IMR-90 (cell line): Measurements from ENCODE around the gene SORBS1. TPM values are rescaled to one million over a fixed set of nuclear protein-coding genes. Genes with fewer than 3 reads are reported as not detected.

ENCODE experiments used
- ATAC-seq: fragments of 200-7000 bp; cut with Tn5 transposase; 2 replicates; pipeline ENCODE4 v1.9.1; 2020; ENCODE audit warnings: low read depth, mild to moderate bottlenecking, moderate library complexity
- BruUV-seq: library from RNA; stranded (reverse); fragments of 400-500 nt; replicated peaks from 2 replicates; lab custom pipeline; 2021; lab: Mats Ljungman, UMichigan
- CTCF ChIA-PET: fragments of 300-600 bp; formaldehyde crosslinking; extraction: SDS; loops from one replicate; lab custom pipeline; 2021; ENCODE audit warnings: antibody characterized with exemption; lab: Yijun Ruan, JAX
- POLR2A ChIA-PET: fragments of 300-600 bp; sonication (Branson Sonifier 250); formaldehyde crosslinking; loops from one replicate; lab custom pipeline; 2022; ENCODE audit warnings: antibody characterized with exemption; ENCODE audit not compliant: unreplicated experiment; lab: Charles Lee
- DNase-seq: peaks from one replicate; pipeline ENCODE4 v3.0.0; 2013
- H2AFZ ChIP-seq: replicated peaks from 2 replicates; pipeline ENCODE3; 2013; ENCODE audit warnings: low read length, mild to moderate bottlenecking; ENCODE audit not compliant: poor library complexity
- H2AK5ac ChIP-seq: 2 replicates; pipeline ENCODE4 v1.6.1; 2013; ENCODE audit warnings: low read depth, low read length, inconsistent platforms
- H2AK9ac ChIP-seq: replicated peaks from 2 replicates; pipeline ENCODE3; 2013; ENCODE audit warnings: mild to moderate bottlenecking, low read depth, low read length, moderate library complexity; ENCODE audit not compliant: poor library complexity
- H2BK120ac ChIP-seq: 2 replicates; pipeline ENCODE4 v1.6.1; 2013; ENCODE audit warnings: low read depth, low read length, inconsistent platforms
- H2BK15ac ChIP-seq: 3 replicates; pipeline ENCODE4 v1.6.1; 2013; ENCODE audit warnings: low read depth, low read length, inconsistent platforms
- H2BK20ac ChIP-seq: 2 replicates; pipeline ENCODE4 v1.6.1; 2013; ENCODE audit warnings: low read depth, mild to moderate bottlenecking, inconsistent platforms, low read length, moderate library complexity
- H2BK5ac ChIP-seq: 2 replicates; pipeline ENCODE4 v1.6.1; 2013; ENCODE audit warnings: mild to moderate bottlenecking, low read depth, low read length, inconsistent platforms; ENCODE audit not compliant: poor library complexity, severe bottlenecking
- H3K14ac ChIP-seq: replicated peaks from 2 replicates; pipeline ENCODE4 v1.6.1; 2013; ENCODE audit warnings: low read depth, low read length, inconsistent platforms
- H3K18ac ChIP-seq: 2 replicates; pipeline ENCODE4 v1.6.1; 2013; ENCODE audit warnings: low read depth, low read length, control low read depth
- H3K23ac ChIP-seq: 2 replicates; pipeline ENCODE4 v1.6.1; 2013; ENCODE audit warnings: low read depth, low read length, inconsistent platforms
- H3K27ac ChIP-seq: 2 replicates; pipeline ENCODE4 v1.5.1; 2013; ENCODE audit warnings: mild to moderate bottlenecking, control low read depth, low read length; ENCODE audit not compliant: insufficient read depth
- H3K27me3 ChIP-seq: 2 replicates; pipeline ENCODE4 v1.6.1; 2013; ENCODE audit warnings: low read length; ENCODE audit not compliant: control insufficient read depth, insufficient read depth
- H3K36me3 ChIP-seq: 2 replicates; pipeline ENCODE4 v1.6.1; 2013; ENCODE audit warnings: low read length, mixed read lengths; ENCODE audit not compliant: control insufficient read depth, insufficient read depth
- H3K4ac ChIP-seq: 2 replicates; pipeline ENCODE4 v1.6.1; 2013; ENCODE audit warnings: low read depth, low read length, inconsistent platforms
- H3K4me1 ChIP-seq: 2 replicates; pipeline ENCODE4 v1.6.1; 2013; ENCODE audit warnings: low read length, mixed read lengths; ENCODE audit not compliant: control insufficient read depth, insufficient read depth
- H3K4me2 ChIP-seq: 2 replicates; pipeline ENCODE4 v1.6.1; 2013; ENCODE audit warnings: low read depth, mild to moderate bottlenecking, control low read depth, low read length, moderate library complexity
- H3K4me3 ChIP-seq: 2 replicates; pipeline ENCODE4 v1.5.1; 2013; ENCODE audit warnings: low read depth, mild to moderate bottlenecking, control low read depth, low read length, moderate library complexity; ENCODE audit not compliant: insufficient read depth
- H3K56ac ChIP-seq: 2 replicates; pipeline ENCODE4 v1.6.1; 2013; ENCODE audit warnings: low read length, inconsistent platforms; ENCODE audit not compliant: insufficient read depth; ENCODE audit errors: extremely low read depth
- H3K79me1 ChIP-seq, 2 experiments: 2 replicates each; pipeline ENCODE4 v1.6.1; 2013; ENCODE audit warnings: low read length in 2 of 2, inconsistent platforms in 1 of 2, low read depth in 1 of 2
- H3K9ac ChIP-seq: 2 replicates; pipeline ENCODE4 v1.6.1; 2013; ENCODE audit warnings: low read depth, low read length, control low read depth
- H3K9me1 ChIP-seq: 2 replicates; pipeline ENCODE4 v1.6.1; 2013; ENCODE audit warnings: low read length, inconsistent platforms; ENCODE audit not compliant: insufficient read depth
- H3K9me3 ChIP-seq: 2 replicates; pipeline ENCODE4 v1.6.1; 2013; ENCODE audit warnings: low read length; ENCODE audit not compliant: control insufficient read depth, insufficient read depth
- H4K20me1 ChIP-seq: 2 replicates; pipeline ENCODE4 v1.6.1; 2013; ENCODE audit warnings: low read length, inconsistent platforms; ENCODE audit not compliant: insufficient read depth
- H4K5ac ChIP-seq: 2 replicates; pipeline ENCODE4 v1.6.1; 2013; ENCODE audit warnings: mild to moderate bottlenecking, low read depth, low read length, control low read depth
- H4K8ac ChIP-seq, 2 experiments: 2 replicates each; pipeline ENCODE4 v1.6.1; 2013; ENCODE audit warnings: low read depth in 2 of 2, low read length in 2 of 2, control low read depth in 1 of 2, inconsistent platforms in 1 of 2
- H4K91ac ChIP-seq: 2 replicates; pipeline ENCODE4 v1.6.1; 2013; ENCODE audit warnings: low read depth, low read length, inconsistent platforms; ENCODE audit not compliant: insufficient read depth
- BHLHE40 ChIP-seq: fragments of 150-350 bp; IDR thresholded peaks from 2 replicates; pipeline ENCODE4 v1.6.1; 2016; ENCODE audit warnings: mild to moderate bottlenecking, low read depth, low read length
- CEBPB ChIP-seq: IDR thresholded peaks from 2 replicates; pipeline ENCODE4 v1.6.1; 2012; ENCODE audit warnings: low read depth, low read length, improper control_type of control experiment
- CHD1 ChIP-seq: IDR thresholded peaks from 2 replicates; pipeline ENCODE4 v1.6.1; 2012; ENCODE audit warnings: low read depth, low read length, improper control_type of control experiment
- FOS ChIP-seq: fragments of 150-350 bp; IDR thresholded peaks from 2 replicates; pipeline ENCODE4 v1.6.1; 2016; ENCODE audit warnings: low read depth, low read length
- MAFK ChIP-seq: IDR thresholded peaks from 2 replicates; pipeline ENCODE4 v1.6.1; 2012; ENCODE audit warnings: low read depth, low read length, improper control_type of control experiment
- MAZ ChIP-seq: IDR thresholded peaks from 2 replicates; pipeline ENCODE4 v1.6.1; 2012; ENCODE audit warnings: low read depth, mild to moderate bottlenecking, low read length, improper control_type of control experiment, moderate library complexity, borderline replicate concordance
- MXI1 ChIP-seq: IDR thresholded peaks from 2 replicates; pipeline ENCODE4 v1.6.1; 2012; ENCODE audit warnings: low read depth, mild to moderate bottlenecking, low read length, moderate library complexity, borderline replicate concordance
- NFE2L2 ChIP-seq: fragments of 150-350 bp; IDR thresholded peaks from 2 replicates; pipeline ENCODE4 v1.6.1; 2016; ENCODE audit warnings: low read depth, mild to moderate bottlenecking, low read length
- POLR2A ChIP-seq: IDR thresholded peaks from 2 replicates; pipeline ENCODE4 v1.6.1; 2012; ENCODE audit warnings: mild to moderate bottlenecking, low read depth, low read length
- RAD21 ChIP-seq: IDR thresholded peaks from 2 replicates; pipeline ENCODE4 v1.6.1; 2012; ENCODE audit warnings: low read length, improper control_type of control experiment
- RCOR1 ChIP-seq: IDR thresholded peaks from 2 replicates; pipeline ENCODE4 v1.6.1; 2012; ENCODE audit warnings: mild to moderate bottlenecking, low read length, improper control_type of control experiment; ENCODE audit not compliant: insufficient replicate concordance
- RFX5 ChIP-seq: IDR thresholded peaks from 2 replicates; pipeline ENCODE4 v1.8.0; 2012; ENCODE audit warnings: low read depth, mild to moderate bottlenecking, low read length, moderate library complexity
- SMC3 ChIP-seq: fragments of 150-350 bp; IDR thresholded peaks from 2 replicates; pipeline ENCODE4 v1.6.1; 2016; ENCODE audit warnings: low read depth, mild to moderate bottlenecking, antibody characterized with exemption, low read length, moderate library complexity
- WGBS, 2 experiments: methylation state at CpG; one replicate each; pipeline versions ENCODE4 v1.1.5 to v1.1.7; 2013; ENCODE audit warnings: missing lambda C conversion rate in 2 of 2; ENCODE audit not compliant: insufficient read length in 1 of 2; ENCODE audit errors: extremely low coverage in 2 of 2; 5-methylcytosine and 5-hydroxymethylcytosine counted together
- dilution Hi-C: fragments of 300-500 bp; cut with HindIII; formaldehyde crosslinking; loops from one replicate; pipeline ENCODE4 v1.14.3; 2018; ENCODE audit warnings: low sequenced_read_pairs; ENCODE audit not compliant: unreplicated experiment
- in situ Hi-C: fragments of 300-500 bp; cut with MboI; formaldehyde crosslinking; loops from 3 replicates; pipeline ENCODE4 v1.14.3; 2019; ENCODE audit warnings: low sequenced_read_pairs, inconsistent platforms, mixed read lengths
- intact Hi-C: fragments of 100-400 bp; cut with micrococcal nuclease; formaldehyde crosslinking; loops from 2 replicates; pipeline ENCODE4 v1.10.0; 2022
- polyA plus RNA-seq, 3 experiments: library from polyadenylated mRNA; depleted of rRNA; stranded (reverse); fragments of >200 nt; gene quantifications; 2 replicates each; pipeline ENCODE4 v1.2.3, GENCODE V29; 2012; ENCODE audit warnings: low replicate concordance in 1 of 3
- total RNA-seq: library from RNA; depleted of rRNA; stranded (reverse); fragments of >200 nt; gene quantifications from 2 replicates; pipeline ENCODE4 v1.2.3, GENCODE V29; 2012
- TF ChIP-seq, protein P1 (sequence below): conservative IDR thresholded peaks from 2 replicates; pipeline ENCODE4 v1.5.1; 2012; ENCODE audit warnings: mild to moderate bottlenecking, low read depth, low read length, improper control_type of control experiment
- TF ChIP-seq, protein P2 (sequence below): fragments of 150-350 bp; IDR thresholded peaks from 2 replicates; pipeline ENCODE4 v1.6.1; 2017; ENCODE audit warnings: mild to moderate bottlenecking, antibody characterized with exemption, low read length, low read depth
- TF ChIP-seq, protein P3 (sequence below): fragments of 150-350 bp; IDR thresholded peaks from 2 replicates; pipeline ENCODE4 v1.6.1; 2016; ENCODE audit warnings: low read depth, mild to moderate bottlenecking, low read length, moderate library complexity, borderline replicate concordance

The SORBS1 gene
- total and polyA plus RNA-seq, 2 of the 4 experiments (the other 2 are of a cell fraction), result 0.18 to 0.32 TPM

DNA sequence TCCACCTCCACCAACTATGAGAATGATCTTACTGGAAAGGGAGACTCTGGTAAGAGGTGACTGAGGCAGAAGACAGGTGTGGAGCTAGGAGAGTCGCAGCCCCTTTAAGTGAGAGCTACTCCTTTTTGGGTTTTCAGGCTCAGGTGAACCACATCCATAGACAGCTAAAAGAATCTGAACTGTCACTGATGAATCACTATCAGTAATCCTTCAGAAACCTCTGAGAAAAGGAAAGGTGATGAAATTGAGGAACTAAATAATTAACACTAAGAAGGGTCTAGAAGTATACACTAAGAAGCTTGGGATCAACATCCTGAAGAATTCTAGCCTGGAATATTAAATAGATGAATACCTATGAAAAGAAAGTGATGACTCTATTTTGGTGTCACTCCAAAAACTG is 83.0 kb downstream of the SORBS1 start:
- H2BK5ac ChIP-seq, result no peak overlapping the region
- H3K23ac ChIP-seq, result no peak overlapping the region
- H2BK15ac ChIP-seq, result no peak overlapping the region
- H3K9ac ChIP-seq, result no peak overlapping the region
- no peak overlapping the region for H4K5ac ChIP-seq
- H3K36me3 ChIP-seq, result no peaks in the 10 kb centered on the region
- H3K79me1 ChIP-seq, result no peaks in the 10 kb centered on the region
- no peak overlapping the region for H2AK5ac ChIP-seq
- no peak overlapping the region for H4K91ac ChIP-seq
- H3K9me1 ChIP-seq, result no peaks in the 10 kb centered on the region
- no peak overlapping the region for H3K27ac ChIP-seq
- H2AFZ ChIP-seq, result no peak overlapping the region
- no peak overlapping the region for H3K56ac ChIP-seq
- no peak overlapping the region for H2AK9ac ChIP-seq
- in situ Hi-C loops, result no loop called here
- CTCF ChIA-PET, result interaction anchor here (0.6 kb wide), 1 partner anchor 478 kb away, joined by 3 read pairs; no protein-coding TSS in a partner anchor
- H3K4me3 ChIP-seq, result no peak overlapping the region
- POLR2A ChIA-PET, result no interaction called here
- intact Hi-C loops, result no loop called here
- no peak overlapping the region for H4K8ac ChIP-seq
- DNase-seq, result no peak
- H2BK20ac ChIP-seq, result no peak overlapping the region
- H3K14ac ChIP-seq, result no peak overlapping the region
- dilution Hi-C loops, result no loop called here
- WGBS, 2 experiments, result no CpG with 5 or more reads among the region's 1 CpG
- no peak overlapping the region for H3K18ac ChIP-seq
- no peaks in the 10 kb centered on the region for H4K20me1 ChIP-seq
- no peak overlapping the region for H2BK120ac ChIP-seq
- H3K4me1 ChIP-seq, result 0 out of 2 replicates have a peak, but pooled peaks cover 1% of the 10 kb centered on the region
- TF ChIP-seq CHD1 (no peak), CEBPB (no peak), RAD21 (no peak), MAFK (no peak), NFE2L2 (no peak), MXI1 (no peak), RCOR1 (no peak), BHLHE40 (no peak), MAZ (no peak), FOS (no peak), POLR2A (no peak), RFX5 (no peak), SMC3 (no peak)
- TF ChIP-seq, protein P1, sequence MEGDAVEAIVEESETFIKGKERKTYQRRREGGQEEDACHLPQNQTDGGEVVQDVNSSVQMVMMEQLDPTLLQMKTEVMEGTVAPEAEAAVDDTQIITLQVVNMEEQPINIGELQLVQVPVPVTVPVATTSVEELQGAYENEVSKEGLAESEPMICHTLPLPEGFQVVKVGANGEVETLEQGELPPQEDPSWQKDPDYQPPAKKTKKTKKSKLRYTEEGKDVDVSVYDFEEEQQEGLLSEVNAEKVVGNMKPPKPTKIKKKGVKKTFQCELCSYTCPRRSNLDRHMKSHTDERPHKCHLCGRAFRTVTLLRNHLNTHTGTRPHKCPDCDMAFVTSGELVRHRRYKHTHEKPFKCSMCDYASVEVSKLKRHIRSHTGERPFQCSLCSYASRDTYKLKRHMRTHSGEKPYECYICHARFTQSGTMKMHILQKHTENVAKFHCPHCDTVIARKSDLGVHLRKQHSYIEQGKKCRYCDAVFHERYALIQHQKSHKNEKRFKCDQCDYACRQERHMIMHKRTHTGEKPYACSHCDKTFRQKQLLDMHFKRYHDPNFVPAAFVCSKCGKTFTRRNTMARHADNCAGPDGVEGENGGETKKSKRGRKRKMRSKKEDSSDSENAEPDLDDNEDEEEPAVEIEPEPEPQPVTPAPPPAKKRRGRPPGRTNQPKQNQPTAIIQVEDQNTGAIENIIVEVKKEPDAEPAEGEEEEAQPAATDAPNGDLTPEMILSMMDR, result no peak
- TF ChIP-seq, protein P2, sequence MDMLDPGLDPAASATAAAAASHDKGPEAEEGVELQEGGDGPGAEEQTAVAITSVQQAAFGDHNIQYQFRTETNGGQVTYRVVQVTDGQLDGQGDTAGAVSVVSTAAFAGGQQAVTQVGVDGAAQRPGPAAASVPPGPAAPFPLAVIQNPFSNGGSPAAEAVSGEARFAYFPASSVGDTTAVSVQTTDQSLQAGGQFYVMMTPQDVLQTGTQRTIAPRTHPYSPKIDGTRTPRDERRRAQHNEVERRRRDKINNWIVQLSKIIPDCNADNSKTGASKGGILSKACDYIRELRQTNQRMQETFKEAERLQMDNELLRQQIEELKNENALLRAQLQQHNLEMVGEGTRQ, result no peak
- TF ChIP-seq, protein P3, sequence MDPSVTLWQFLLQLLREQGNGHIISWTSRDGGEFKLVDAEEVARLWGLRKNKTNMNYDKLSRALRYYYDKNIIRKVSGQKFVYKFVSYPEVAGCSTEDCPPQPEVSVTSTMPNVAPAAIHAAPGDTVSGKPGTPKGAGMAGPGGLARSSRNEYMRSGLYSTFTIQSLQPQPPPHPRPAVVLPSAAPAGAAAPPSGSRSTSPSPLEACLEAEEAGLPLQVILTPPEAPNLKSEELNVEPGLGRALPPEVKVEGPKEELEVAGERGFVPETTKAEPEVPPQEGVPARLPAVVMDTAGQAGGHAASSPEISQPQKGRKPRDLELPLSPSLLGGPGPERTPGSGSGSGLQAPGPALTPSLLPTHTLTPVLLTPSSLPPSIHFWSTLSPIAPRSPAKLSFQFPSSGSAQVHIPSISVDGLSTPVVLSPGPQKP, result no peak
- BruUV-seq, result no TSS peak
- no peak overlapping the region for H3K4ac ChIP-seq
- no peaks in the 10 kb centered on the region for H3K9me3 ChIP-seq
- no peak for ATAC-seq
- no peak overlapping the region for H3K4me2 ChIP-seq
- peaks cover 4% of the 10 kb centered on the region for H3K27me3 ChIP-seq
